HCT116 (cell line): ENCODE measurements around the gene COQ8B. TPM values are rescaled to one million over a fixed set of nuclear protein-coding genes. Genes with fewer than 3 reads are reported as not detected.

ENCODE experiments used
- ATAC-seq: fragments of 200-7000 bp; cut with Tn5 transposase; 2 replicates; pipeline ENCODE4 v1.9.1; 2020; ENCODE audit warnings: mild to moderate bottlenecking, moderate library complexity
- BruUV-seq: library from RNA; stranded (reverse); fragments of 400-500 nt; replicated peaks from 2 replicates; lab custom pipeline; 2021; lab: Mats Ljungman, UMichigan
- CTCF ChIA-PET: fragments of 300-600 bp; sonication (Branson Sonifier 250); formaldehyde crosslinking; loops from one replicate; lab custom pipeline; 2021; ENCODE audit warnings: antibody characterized with exemption; lab: Charles Lee
- POLR2A ChIA-PET: fragments of 300-600, 350-600 bp; sonication (Branson Sonifier 250); formaldehyde crosslinking; loops from one replicate; lab custom pipeline; 2021; ENCODE audit warnings: antibody characterized with exemption; lab: Charles Lee
- RAD21 ChIA-PET, 2 experiments: fragments of 300-600 bp; sonication (Branson Sonifier 250); formaldehyde crosslinking; loops; one replicate each; lab custom pipeline; 2023; ENCODE audit warnings: low total read pairs in 2 of 2; ENCODE audit not compliant: uncharacterized antibody in 2 of 2, unreplicated experiment in 2 of 2, low non-redundant PET in 1 of 2; lab: Charles Lee
- DNase-seq: peaks from one replicate; pipeline ENCODE4 v3.0.0-alpha.2; 2010; ENCODE audit warnings: low read depth, low spot score
- H2AFZ ChIP-seq: fragments of 200-600 bp; shearing (Covaris generic), sonication (generic); 2 replicates; pipeline ENCODE4 v1.6.1; 2017; ENCODE audit warnings: low read depth, mixed run types, mixed read lengths, antibody characterized with exemption, low read length; ENCODE audit not compliant: poor library complexity, severe bottlenecking
- H3K27ac ChIP-seq: 2 replicates; pipeline ENCODE4 v1.5.1; 2012; ENCODE audit warnings: low read depth, low read length
- H3K27me3 ChIP-seq: fragments of 200-600 bp; sonication (generic); 2 replicates; pipeline ENCODE4 v1.6.1; 2016; ENCODE audit warnings: mixed run types, low read length, mixed read lengths; ENCODE audit not compliant: insufficient read depth
- H3K36me3 ChIP-seq, 2 experiments: fragments of 200-500 bp in 1 of 2; fragments of 200-600 bp in 1 of 2; sonication (Bioruptor generic) in 1 of 2; sonication (generic) in 1 of 2; 2 replicates each; pipeline versions ENCODE4 v1.5.1 to v1.6.1; 2014 to 2016; ENCODE audit warnings: low read length in 2 of 2, inconsistent platforms in 1 of 2, mixed read lengths in 1 of 2, mixed run types in 1 of 2; ENCODE audit not compliant: insufficient read depth in 2 of 2, control insufficient read depth in 1 of 2
- H3K4me1 ChIP-seq, 2 experiments: fragments of 200-600 bp in 1 of 2; sonication (generic) in 1 of 2; 2 replicates each; pipeline versions ENCODE4 v1.5.1 to v1.6.1; 2012 to 2017; ENCODE audit warnings: low read length in 2 of 2, inconsistent platforms in 1 of 2, mild to moderate bottlenecking in 1 of 2, mixed read lengths in 1 of 2, mixed run types in 1 of 2, moderate library complexity in 1 of 2; ENCODE audit not compliant: insufficient read depth in 2 of 2, control insufficient read depth in 1 of 2
- H3K4me2 ChIP-seq: fragments of 200-600 bp; sonication (generic); 2 replicates; pipeline ENCODE4 v1.6.1; 2017; ENCODE audit warnings: mixed run types, low read length, mixed read lengths
- H3K4me3 ChIP-seq, 2 experiments: fragments of 200-600 bp in 1 of 2; sonication (generic) in 1 of 2; replicated peaks in 1 of 2; 2 replicates each; pipeline ENCODE4 v1.5.1; 2011 to 2016; ENCODE audit warnings: low read length in 2 of 2, control low read depth in 1 of 2, low read depth in 1 of 2, mild to moderate bottlenecking in 1 of 2, mixed read lengths in 1 of 2, mixed run types in 1 of 2
- H3K79me2 ChIP-seq: fragments of 200-600 bp; sonication (generic); 2 replicates; pipeline ENCODE4 v1.6.1; 2017; ENCODE audit warnings: mild to moderate bottlenecking, mixed run types, low read length, moderate library complexity, mixed read lengths; ENCODE audit not compliant: insufficient read depth
- H3K9ac ChIP-seq: fragments of 200-600 bp; sonication (generic); 2 replicates; pipeline ENCODE4 v1.6.1; 2016; ENCODE audit warnings: low read length, mixed read lengths
- H3K9me2 ChIP-seq: fragments of 200-600 bp; sonication (generic), shearing (Covaris generic); 2 replicates; pipeline ENCODE4 v1.6.1; 2017; ENCODE audit warnings: mixed run types, mild to moderate bottlenecking, moderate library complexity; ENCODE audit not compliant: insufficient read depth
- H3K9me3 ChIP-seq, 2 experiments: fragments of 200-500 bp in 1 of 2; fragments of 200-600 bp in 1 of 2; sonication (Bioruptor generic) in 1 of 2; sonication (generic) in 1 of 2; 2 replicates each; pipeline ENCODE4 v1.6.1; 2014 to 2017; ENCODE audit warnings: low read length in 2 of 2, mixed read lengths in 2 of 2, inconsistent platforms in 1 of 2, low read depth in 1 of 2, mild to moderate bottlenecking in 1 of 2, mixed run types in 1 of 2, moderate library complexity in 1 of 2; ENCODE audit not compliant: control insufficient read depth in 1 of 2, insufficient read depth in 1 of 2
- H4K20me1 ChIP-seq: fragments of 200-600 bp; sonication (generic), shearing (Covaris generic); 2 replicates; pipeline ENCODE4 v1.6.1; 2017; ENCODE audit warnings: mixed run types, mild to moderate bottlenecking, moderate library complexity; ENCODE audit not compliant: insufficient read depth
- EGR1 ChIP-seq: IDR thresholded peaks from 2 replicates; pipeline ENCODE4 v1.6.1; 2012; ENCODE audit warnings: low read depth
- POLR2AphosphoS5 ChIP-seq: IDR thresholded peaks from 2 replicates; pipeline ENCODE4 v1.6.1; 2011; ENCODE audit warnings: mild to moderate bottlenecking, low read depth, low read length, moderate library complexity
- SP1 ChIP-seq: IDR thresholded peaks from 2 replicates; pipeline ENCODE4 v1.6.1; 2012; ENCODE audit warnings: low read depth
- intact Hi-C: fragments of 100-400 bp; cut with micrococcal nuclease; formaldehyde crosslinking; loops from 2 replicates; pipeline ENCODE4 v1.10.0; 2022
- total RNA-seq: library from RNA; stranded (reverse); gene quantifications from one replicate; pipeline ENCODE4 v1.2.1, GENCODE V29; 2021; ENCODE audit not compliant: unreplicated experiment
- TF ChIP-seq, protein P1 (sequence below): IDR thresholded peaks from 2 replicates; pipeline ENCODE4 v1.6.1; 2012; ENCODE audit warnings: low read depth
- TF ChIP-seq, protein P2 (sequence below): IDR thresholded peaks from 2 replicates; pipeline ENCODE4 v1.6.1; 2012

Gene COQ8B
- total RNA-seq, 1 experiment from 2014 or later: 47.1 TPM

DNA sequence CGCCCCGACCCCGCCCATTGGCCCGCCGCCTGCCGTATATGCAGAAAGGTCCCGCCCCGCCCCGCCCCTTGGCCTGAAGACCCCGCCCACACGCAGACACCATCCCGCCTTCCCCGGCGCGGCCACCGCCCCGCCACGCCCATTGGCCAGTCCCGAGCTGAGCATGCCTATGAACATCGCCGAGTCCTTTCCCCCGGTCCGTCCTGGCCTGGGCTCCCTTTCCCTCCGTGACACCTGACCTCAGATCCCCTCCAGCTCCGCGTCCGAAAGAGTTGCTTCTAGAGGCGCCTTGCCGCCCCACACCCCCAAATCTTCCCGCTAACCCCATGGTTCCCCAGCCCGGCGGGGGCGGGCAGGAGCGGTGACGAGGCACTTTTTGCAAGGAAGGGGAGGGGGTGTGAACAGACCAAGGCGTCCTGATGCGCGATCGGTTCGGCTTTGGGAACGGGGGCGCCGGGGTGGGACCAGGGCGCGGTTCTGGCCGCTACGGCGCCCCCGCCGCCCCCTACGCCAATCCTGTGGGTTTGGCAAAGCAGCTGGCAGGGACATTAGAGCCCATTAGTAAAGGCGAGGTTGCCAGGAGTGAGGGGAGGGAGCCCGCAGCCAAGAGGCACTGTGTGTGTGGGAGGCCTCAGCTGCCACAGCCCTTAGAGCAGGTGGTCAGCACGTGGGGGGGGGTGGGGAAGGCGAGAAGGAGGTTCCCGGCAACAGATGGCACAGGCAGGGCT is 25.8 kb downstream of the COQ8B start:
- ATAC-seq (peak; percentile 89), DNase-seq (peak; percentile 70)
- Histone ChIP-seq H3K4me3 (peak overlapping the region; percentile 73 to 80), H3K9me3 (no peaks in the 10 kb centered on the region), H4K20me1 (no peaks in the 10 kb centered on the region), H3K27ac (peak overlapping the region; percentile 88), H3K9ac (peak overlapping the region; percentile 92), H3K79me2 (peaks cover 29% of the 10 kb centered on the region), H3K27me3 (no peaks in the 10 kb centered on the region), H3K4me1 (peaks cover 12 to 26% of the 10 kb centered on the region in 2 experiments; a peak in 3 of 4 replicates), H3K4me2 (peak overlapping the region; percentile 98), H2AFZ (no peak overlapping the region), H3K36me3 (peaks cover 5 to 12% of the 10 kb centered on the region in 2 experiments; a peak in 3 of 4 replicates), H3K9me2 (no peaks in the 10 kb centered on the region)
- BruUV-seq: TSS peak; percentile 95
- ChIA-PET POLR2A (interaction anchor here (0.6 to 1.6 kb wide), 5 partner anchors 9 to 265 kb away, joined by 3 to 5 read pairs (median 4); partner anchors contain the start of genes COQ8B, ITPKC and SERTAD1), RAD21 (interaction anchor here in 1 of 2 experiments (0.6 kb wide), 1 partner anchor 20 kb away, joined by 4 read pairs; no protein-coding TSS in a partner anchor), CTCF (interaction anchor here (0.6 kb wide), 2 partner anchors 821 to 1011 kb away, joined by 3 to 4 read pairs; no protein-coding TSS in a partner anchor)
- intact Hi-C loops: no loop called here
- TF ChIP-seq SP1 (peak; percentile 48; the same call in 1 of the 2 replicates), POLR2AphosphoS5 (peak; percentile 69), EGR1 (peak; percentile 94)
- TF ChIP-seq, protein P1, sequence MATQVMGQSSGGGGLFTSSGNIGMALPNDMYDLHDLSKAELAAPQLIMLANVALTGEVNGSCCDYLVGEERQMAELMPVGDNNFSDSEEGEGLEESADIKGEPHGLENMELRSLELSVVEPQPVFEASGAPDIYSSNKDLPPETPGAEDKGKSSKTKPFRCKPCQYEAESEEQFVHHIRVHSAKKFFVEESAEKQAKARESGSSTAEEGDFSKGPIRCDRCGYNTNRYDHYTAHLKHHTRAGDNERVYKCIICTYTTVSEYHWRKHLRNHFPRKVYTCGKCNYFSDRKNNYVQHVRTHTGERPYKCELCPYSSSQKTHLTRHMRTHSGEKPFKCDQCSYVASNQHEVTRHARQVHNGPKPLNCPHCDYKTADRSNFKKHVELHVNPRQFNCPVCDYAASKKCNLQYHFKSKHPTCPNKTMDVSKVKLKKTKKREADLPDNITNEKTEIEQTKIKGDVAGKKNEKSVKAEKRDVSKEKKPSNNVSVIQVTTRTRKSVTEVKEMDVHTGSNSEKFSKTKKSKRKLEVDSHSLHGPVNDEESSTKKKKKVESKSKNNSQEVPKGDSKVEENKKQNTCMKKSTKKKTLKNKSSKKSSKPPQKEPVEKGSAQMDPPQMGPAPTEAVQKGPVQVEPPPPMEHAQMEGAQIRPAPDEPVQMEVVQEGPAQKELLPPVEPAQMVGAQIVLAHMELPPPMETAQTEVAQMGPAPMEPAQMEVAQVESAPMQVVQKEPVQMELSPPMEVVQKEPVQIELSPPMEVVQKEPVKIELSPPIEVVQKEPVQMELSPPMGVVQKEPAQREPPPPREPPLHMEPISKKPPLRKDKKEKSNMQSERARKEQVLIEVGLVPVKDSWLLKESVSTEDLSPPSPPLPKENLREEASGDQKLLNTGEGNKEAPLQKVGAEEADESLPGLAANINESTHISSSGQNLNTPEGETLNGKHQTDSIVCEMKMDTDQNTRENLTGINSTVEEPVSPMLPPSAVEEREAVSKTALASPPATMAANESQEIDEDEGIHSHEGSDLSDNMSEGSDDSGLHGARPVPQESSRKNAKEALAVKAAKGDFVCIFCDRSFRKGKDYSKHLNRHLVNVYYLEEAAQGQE: no peak
- TF ChIP-seq, protein P2, sequence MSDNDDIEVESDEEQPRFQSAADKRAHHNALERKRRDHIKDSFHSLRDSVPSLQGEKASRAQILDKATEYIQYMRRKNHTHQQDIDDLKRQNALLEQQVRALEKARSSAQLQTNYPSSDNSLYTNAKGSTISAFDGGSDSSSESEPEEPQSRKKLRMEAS: peak; percentile 42
